Neuronal stem cell (in vitro differentiated cells): Measurements from ENCODE around the gene SLC5A5. TPM values are rescaled to one million over a fixed set of nuclear protein-coding genes. Genes with fewer than 3 reads are reported as not detected.

ENCODE experiments used
- DNase-seq: peaks from one replicate; pipeline ENCODE4 v3.0.0-alpha.2; 2013; ENCODE audit warnings: low spot score
- H2AFZ ChIP-seq: one replicate; pipeline ENCODE4 v1.6.1; 2013; ENCODE audit warnings: mild to moderate bottlenecking, low read length, inconsistent platforms
- H2AK5ac ChIP-seq: 2 replicates; pipeline ENCODE4 v1.6.1; 2013; ENCODE audit warnings: low read depth, mild to moderate bottlenecking, inconsistent platforms, low read length, moderate library complexity, mixed read lengths
- H2BK120ac ChIP-seq: 2 replicates; pipeline ENCODE4 v1.6.1; 2013; ENCODE audit warnings: low read depth, mild to moderate bottlenecking, inconsistent platforms, low read length, moderate library complexity, mixed read lengths
- H2BK12ac ChIP-seq: one replicate; pipeline ENCODE4 v1.6.1; 2013; ENCODE audit warnings: low read length, inconsistent platforms
- H2BK15ac ChIP-seq: 2 replicates; pipeline ENCODE4 v1.6.1; 2013; ENCODE audit warnings: mild to moderate bottlenecking, low read length, inconsistent platforms, mixed read lengths
- H2BK5ac ChIP-seq: one replicate; pipeline ENCODE4 v1.6.1; 2013; ENCODE audit warnings: inconsistent platforms, mild to moderate bottlenecking, low read length, moderate library complexity
- H3K14ac ChIP-seq: one replicate; pipeline ENCODE4 v1.6.1; 2013; ENCODE audit warnings: low read length, inconsistent platforms
- H3K18ac ChIP-seq: 2 replicates; pipeline ENCODE4 v1.6.1; 2013; ENCODE audit warnings: low read length, inconsistent platforms
- H3K23ac ChIP-seq: 2 replicates; pipeline ENCODE4 v1.6.1; 2013; ENCODE audit warnings: low read depth, mild to moderate bottlenecking, mixed read lengths, low read length, inconsistent platforms; ENCODE audit not compliant: poor library complexity
- H3K27ac ChIP-seq: replicated peaks from 3 replicates; pipeline ENCODE4 v1.5.1; 2013; ENCODE audit warnings: low read length, inconsistent platforms
- H3K27me3 ChIP-seq, 3 experiments: 2 replicates each; pipeline ENCODE4 v1.6.1; 2013; ENCODE audit warnings: low read length in 3 of 3, mild to moderate bottlenecking in 2 of 3, inconsistent platforms in 1 of 3, low read depth in 1 of 3, mixed read lengths in 1 of 3, moderate library complexity in 1 of 3; ENCODE audit not compliant: control insufficient read depth in 3 of 3, insufficient read depth in 3 of 3
- H3K36me3 ChIP-seq, 2 donors: replicated peaks in 1 of 2; 2 replicates each; pipeline ENCODE4 v1.6.1; 2013; ENCODE audit warnings: low read length in 2 of 2; ENCODE audit not compliant: control insufficient read depth in 2 of 2, insufficient read depth in 2 of 2
- H3K4ac ChIP-seq: 2 replicates; pipeline ENCODE4 v1.6.1; 2013; ENCODE audit warnings: inconsistent platforms, mild to moderate bottlenecking, low read length, moderate library complexity
- H3K4me1 ChIP-seq, 2 donors: 1 replicate in 1 of 2; 2 replicates in 1 of 2; pipeline ENCODE4 v1.6.1; 2013; ENCODE audit warnings: low read length in 2 of 2, low read depth in 1 of 2; ENCODE audit not compliant: control insufficient read depth in 2 of 2, insufficient read depth in 1 of 2
- H3K4me2 ChIP-seq: one replicate; pipeline ENCODE4 v1.6.1; 2013; ENCODE audit warnings: mild to moderate bottlenecking, low read length, inconsistent platforms; ENCODE audit not compliant: insufficient read depth, poor library complexity, severe bottlenecking
- H3K4me3 ChIP-seq, 2 donors: 2 replicates each; pipeline ENCODE4 v1.5.1; 2013; ENCODE audit warnings: low read length in 2 of 2, mild to moderate bottlenecking in 2 of 2, inconsistent platforms in 1 of 2, moderate library complexity in 1 of 2
- H3K79me1 ChIP-seq: one replicate; pipeline ENCODE4 v1.6.1; 2013; ENCODE audit warnings: low read depth, mild to moderate bottlenecking, inconsistent platforms, low read length, moderate library complexity
- H3K9ac ChIP-seq: one replicate; pipeline ENCODE4 v1.6.1; 2013; ENCODE audit warnings: mild to moderate bottlenecking, low read depth, low read length, inconsistent platforms; ENCODE audit not compliant: poor library complexity
- H3K9me3 ChIP-seq, 2 donors: replicated peaks in 1 of 2; 2 replicates each; pipeline versions ENCODE3 to v1.6.1; 2013; ENCODE audit warnings: low read length in 2 of 2, mild to moderate bottlenecking in 2 of 2, inconsistent platforms in 1 of 2, low read depth in 1 of 2, mixed read lengths in 1 of 2, moderate library complexity in 1 of 2; ENCODE audit not compliant: control insufficient read depth in 2 of 2, insufficient read depth in 1 of 2
- H4K8ac ChIP-seq: one replicate; pipeline ENCODE4 v1.6.1; 2013; ENCODE audit warnings: low read depth, mild to moderate bottlenecking, inconsistent platforms, low read length, moderate library complexity
- H4K91ac ChIP-seq: one replicate; pipeline ENCODE4 v1.6.1; 2013; ENCODE audit warnings: low read length, low read depth, mild to moderate bottlenecking, inconsistent platforms; ENCODE audit not compliant: poor library complexity
- WGBS, 2 donors: extraction: QIAGEN DNeasy Blood & Tissue Kit; methylation state at CpG; one replicate each; pipeline ENCODE4 v1.1.7; 2013; ENCODE audit warnings: missing lambda C conversion rate in 2 of 2, mixed read lengths in 1 of 2; ENCODE audit not compliant: insufficient read length in 2 of 2, insufficient replicate concordance in 1 of 2; ENCODE audit errors: extremely low coverage in 2 of 2; 5-methylcytosine and 5-hydroxymethylcytosine counted together
- polyA plus RNA-seq, 2 experiments: library from polyadenylated mRNA; stranded (reverse); fragments of 200-250 nt; gene quantifications; one replicate each; pipeline ENCODE4 v1.2.3, GENCODE V29; 2013

The SLC5A5 gene
- polyA plus RNA-seq (2013, experiment 1 of 2): 0.08 TPM
- 0.19 TPM for polyA plus RNA-seq (2013, experiment 2 of 2)

- Histone ChIP-seq H3K36me3 (no peaks in the 10 kb centered on the region), H3K4ac (no peak within 1 kb of the TSS), H2BK12ac (peak within 1 kb of the TSS; percentile 73), H4K8ac (no peak within 1 kb of the TSS), H3K4me2 (peak within 1 kb of the TSS; percentile 25), H2BK5ac (peak within 1 kb of the TSS; percentile 24), H3K14ac (peak within 1 kb of the TSS; percentile 56), H3K9me3 (no peaks in the 10 kb centered on the region), H4K91ac (no peak within 1 kb of the TSS), H3K9ac (no peak within 1 kb of the TSS), H3K27ac (no peak within 1 kb of the TSS), H3K4me3 (no peak within 1 kb of the TSS), H3K23ac (peak within 1 kb of the TSS; percentile 73), H3K79me1 (peaks cover 1% of the 10 kb centered on the region), H2AK5ac (peak within 1 kb of the TSS; percentile 96), H3K18ac (peak within 1 kb of the TSS; percentile 80), H2AFZ (peak within 1 kb of the TSS; percentile 69), H2BK120ac (no peak within 1 kb of the TSS), H3K27me3 (peaks cover 2 to 54% (median 30%) of the 10 kb centered on the region in 3 experiments), H3K4me1 (peaks cover 0 to 6% of the 10 kb centered on the region in 2 donors), H2BK15ac (peak within 1 kb of the TSS; percentile 75)
- no peak for DNase-seq
- WGBS, 2 donors: no CpG with 5 or more reads among the region's 26 CpGs
Observed at GRCh38 chr19:17871878-17872250, at the start of gene SLC5A5. Gene SLC5A5, plus strand, starts transcription at chr19:17871945. Its CDS starts 375 bp downstream, at chr19:17872320.

- Histone ChIP-seq H3K27me3 (no peaks in the 10 kb centered on the region), H3K4me2 (no peak overlapping the region), H2BK12ac (no peak overlapping the region), H3K4me3 (no peak overlapping the region), H3K23ac (no peak overlapping the region), H3K79me1 (no peaks in the 10 kb centered on the region), H2AFZ (no peak overlapping the region), H2BK5ac (peak overlapping the region; percentile 14), H3K4ac (no peak overlapping the region), H3K9ac (no peak overlapping the region), H3K14ac (no peak overlapping the region), H3K9me3 (no peaks in the 10 kb centered on the region), H4K91ac (no peak overlapping the region), H3K4me1 (no peaks in the 10 kb centered on the region), H4K8ac (no peak overlapping the region), H3K18ac (no peak overlapping the region), H2BK15ac (no peak overlapping the region), H2AK5ac (peak overlapping the region; percentile 81), H2BK120ac (no peak overlapping the region), H3K36me3 (no peaks in the 10 kb centered on the region), H3K27ac (no peak overlapping the region)
- WGBS, 2 donors: no CpG with 5 or more reads among the region's 8 CpGs
- DNase-seq: no peak
Observed at GRCh38 chr19:17824339-17824738, 47.4 kb upstream of the SLC5A5 start.

- no peak overlapping the region for H4K8ac ChIP-seq
- H3K9me3 ChIP-seq: no peaks in the 10 kb centered on the region
- H3K18ac ChIP-seq: peak overlapping the region; percentile 64
- no peak overlapping the region for H3K27ac ChIP-seq
- H2BK5ac ChIP-seq: peak overlapping the region; percentile 82
- H3K4me1 ChIP-seq: peaks cover 0 to 8% of the 10 kb centered on the region in 2 donors
- H2BK15ac ChIP-seq: no peak overlapping the region
- no peak for DNase-seq
- H2BK12ac ChIP-seq: peak overlapping the region; percentile 73
- H3K4me2 ChIP-seq: no peak overlapping the region
- no peak overlapping the region for H3K23ac ChIP-seq
- no peak overlapping the region for H3K9ac ChIP-seq
- WGBS, 2 donors: no CpG with 5 or more reads among the region's 13 CpGs
- H2AK5ac ChIP-seq: peak overlapping the region; percentile 70
- no peak overlapping the region for H3K14ac ChIP-seq
- no peak overlapping the region for H4K91ac ChIP-seq
- no peak overlapping the region for H2AFZ ChIP-seq
- no peak overlapping the region for H3K4me3 ChIP-seq
- H3K4ac ChIP-seq: no peak overlapping the region
- no peaks in the 10 kb centered on the region for H3K79me1 ChIP-seq
- H2BK120ac ChIP-seq: no peak overlapping the region
- no peaks in the 10 kb centered on the region for H3K36me3 ChIP-seq
- H3K27me3 ChIP-seq: no peaks in the 10 kb centered on the region
Observed at GRCh38 chr19:17826508-17827056, 45.2 kb upstream of the SLC5A5 start.

GRCh38 chr19:17829855-17830566, 41.7 kb upstream of the SLC5A5 start:
- Histone ChIP-seq H3K79me1 (no peaks in the 10 kb centered on the region), H3K4me1 (peaks cover 5 to 13% of the 10 kb centered on the region in 2 donors), H3K27me3 (no peaks in the 10 kb centered on the region), H3K27ac (peak overlapping the region; percentile 96), H2BK120ac (no peak overlapping the region), H3K4ac (no peak overlapping the region), H2BK15ac (peak overlapping the region; percentile 97), H4K91ac (no peak overlapping the region), H4K8ac (no peak overlapping the region), H2AFZ (peak overlapping the region; percentile 86), H2AK5ac (no peak overlapping the region), H3K36me3 (no peaks in the 10 kb centered on the region), H3K4me3 (peak overlapping the region; percentile 15 to 80), H2BK5ac (peak overlapping the region; percentile 93), H3K18ac (peak overlapping the region; percentile 96), H3K14ac (no peak overlapping the region), H3K4me2 (peak overlapping the region; percentile 89), H2BK12ac (peak overlapping the region; percentile 73), H3K9ac (peak overlapping the region; percentile 87), H3K9me3 (no peaks in the 10 kb centered on the region), H3K23ac (peak overlapping the region; percentile 17)
- DNase-seq: peak; percentile 72
- no CpG with 5 or more reads among the region's 29 CpGs for WGBS, 2 donors
